H1 (cell line): ENCODE results near the gene AKR1D1. TPM values are rescaled to one million over a fixed set of nuclear protein-coding genes. Genes with fewer than 3 reads are reported as not detected.

Experiments
- CHD1 ChIP-seq: IDR thresholded peaks from 2 replicates; pipeline ENCODE4 v1.6.1; 2012; ENCODE audit warnings: low read depth, low read length, improper control_type of control experiment
- CHD7 ChIP-seq: fragments of 300-600 bp; sonication (generic); IDR thresholded peaks from 2 replicates; pipeline ENCODE4 v1.7.1; 2012; ENCODE audit warnings: low read length, moderate library complexity, mild to moderate bottlenecking, inconsistent platforms; ENCODE audit not compliant: insufficient replicate concordance
- EGR1 ChIP-seq: IDR thresholded peaks from 2 replicates; pipeline ENCODE4 v1.6.1; 2011; ENCODE audit warnings: low read depth, low read length, borderline replicate concordance
- GTF2F1 ChIP-seq: IDR thresholded peaks from 2 replicates; pipeline ENCODE4 v1.6.1; 2012; ENCODE audit warnings: low read depth, low read length, improper control_type of control experiment, borderline replicate concordance
- JUND ChIP-seq: IDR thresholded peaks from 2 replicates; pipeline ENCODE4 v1.6.1; 2011; ENCODE audit warnings: mild to moderate bottlenecking, improper control_type of control experiment, low read length
- polyA plus RNA-seq, 7 experiments: library from polyadenylated mRNA; depleted of rRNA in 3 of 7; stranded (reverse) in 5 of 7; unstranded in 2 of 7; fragments of >200 nt in 5 of 7; fragments of 200-250 nt in 2 of 7; gene quantifications; 1 replicate in 5 of 7; 2 replicates in 1 of 7; 4 replicates in 1 of 7; pipeline versions ENCODE4 v1.2.1 to v1.2.3, GENCODE V29; 2011 to 2013; ENCODE audit warnings: missing spikeins in 2 of 7, mixed read lengths in 2 of 7
- total RNA-seq: library from RNA; stranded (reverse); fragmentation: NEBNext Ultra II Directional; extraction: Animal tissue kit (Norgen Biotek cat#: 25700); gene quantifications from 2 replicates; pipeline ENCODE4 v1.2.1, GENCODE V29; 2021

AKR1D1 gene
- total and polyA plus RNA-seq, 2 of the 8 experiments (the other 6 are each of a cell fraction or from before 2014, with no cell fraction given): not detected

- TF ChIP-seq CHD1 (no peak), GTF2F1 (no peak), JUND (no peak), EGR1 (no peak), CHD7 (no peak)
- TF ChIP-seq, all 59 proteins: peak for 0
Measured at GRCh38 chr7:138116141-138116540, 39.9 kb downstream of the AKR1D1 start (continued).
